Adrenal gland (tissue), 5 donors: ENCODE results near the gene XYLT1.

Source experiments
- CTCF ChIP-seq, 6 experiments: fragments of 450-650 bp in 4 of 6; fragments of 200-600 bp in 2 of 6; sonication (generic) in 1 of 6; IDR thresholded peaks; 1 replicate in 5 of 6; 2 replicates in 1 of 6; pipeline versions ENCODE4 v1.5.1 to v1.8.0; 2016 to 2021; ENCODE audit warnings: antibody characterized with exemption in 6 of 6, mild to moderate bottlenecking in 2 of 6, moderate library complexity in 1 of 6
- POLR2A ChIP-seq, 2 donors: fragments of 450-650 bp; IDR thresholded peaks; one replicate each; pipeline ENCODE4 v1.6.1; 2017; ENCODE audit warnings: antibody characterized with exemption in 2 of 2, mild to moderate bottlenecking in 2 of 2, moderate library complexity in 1 of 2
- donor health status: DM: no; HTN: no; CAD: no.

- TF ChIP-seq CTCF (IDR thresholded peaks at IDR 0.05) = no peak
- no peak for TF ChIP-seq POLR2A (IDR thresholded peaks at IDR 0.05)
Observed at GRCh38 chr16:17230932-17231581, 239.7 kb downstream of the XYLT1 start.
